GM19023 (cell line): Measurements from ENCODE around the gene CPNE5.
"Not testable (repeated sequence)": the region's sequence is repeated elsewhere in the genome, so short reads cannot be mapped to it uniquely, and the experiment has no call there.

ENCODE experiments used
- ATAC-seq: cut with Tn5 transposase; IDR thresholded peaks from one replicate; pipeline ENCODE4 v1.9.1; 2021; ENCODE audit warnings: mild to moderate bottlenecking, moderate library complexity; ENCODE audit not compliant: unreplicated experiment

The CPNE5 gene

DNA sequence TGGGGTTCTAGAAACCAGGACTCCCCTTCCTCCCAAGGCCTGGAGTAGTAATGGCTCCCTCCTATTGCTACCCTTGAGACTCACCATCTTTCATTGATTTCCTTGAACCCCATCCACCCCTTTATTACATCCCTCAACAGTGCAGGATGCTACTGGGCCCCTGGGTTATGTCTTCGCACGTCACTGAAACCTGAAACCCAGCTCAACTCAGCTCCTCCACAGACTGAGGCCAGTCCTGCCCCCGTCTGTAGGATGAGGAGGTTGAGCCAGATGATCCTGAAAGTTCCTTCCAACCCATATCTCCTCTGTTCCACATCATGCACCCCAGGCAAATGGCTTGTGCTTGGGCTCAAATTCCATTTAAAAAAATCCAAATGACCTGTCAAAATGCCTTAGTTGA is 21.4 kb downstream of the CPNE5 start:
- no peak for ATAC-seq

DNA sequence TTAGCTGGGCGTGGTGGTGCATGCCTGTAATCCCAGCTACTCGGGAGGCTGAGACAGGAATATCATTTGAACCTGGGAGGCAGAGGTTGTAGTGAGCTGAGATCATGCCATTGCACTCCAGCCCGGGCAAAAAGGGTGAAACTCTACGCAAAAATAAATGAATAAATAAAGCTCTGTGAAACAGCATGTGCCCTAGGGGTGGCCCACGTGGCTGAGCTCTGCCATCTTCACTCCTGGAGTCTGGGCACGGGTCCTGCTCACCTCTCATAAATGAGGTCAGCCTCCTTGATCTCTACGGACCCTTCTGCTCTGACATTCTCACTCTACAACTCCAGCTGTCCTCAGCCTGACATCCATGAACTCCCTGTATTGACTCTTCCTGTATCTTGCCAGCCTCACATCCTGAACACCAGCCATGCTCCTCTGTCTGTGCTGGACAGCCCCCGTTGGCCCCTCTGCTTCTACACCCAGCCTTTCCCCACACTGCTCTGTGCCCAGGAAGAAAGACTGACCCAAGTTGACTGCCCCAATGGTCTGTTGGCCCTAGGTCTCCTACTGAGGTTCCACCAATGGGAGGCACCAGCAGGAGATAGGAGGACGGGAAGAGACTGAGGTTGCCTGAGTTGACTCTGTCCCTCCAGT is 21.9 kb downstream of the CPNE5 start:
- ATAC-seq, result no peak

GRCh38 chr6:36815962-36816735 is 23.1 kb downstream of the CPNE5 start:
- no peak for ATAC-seq

DNA sequence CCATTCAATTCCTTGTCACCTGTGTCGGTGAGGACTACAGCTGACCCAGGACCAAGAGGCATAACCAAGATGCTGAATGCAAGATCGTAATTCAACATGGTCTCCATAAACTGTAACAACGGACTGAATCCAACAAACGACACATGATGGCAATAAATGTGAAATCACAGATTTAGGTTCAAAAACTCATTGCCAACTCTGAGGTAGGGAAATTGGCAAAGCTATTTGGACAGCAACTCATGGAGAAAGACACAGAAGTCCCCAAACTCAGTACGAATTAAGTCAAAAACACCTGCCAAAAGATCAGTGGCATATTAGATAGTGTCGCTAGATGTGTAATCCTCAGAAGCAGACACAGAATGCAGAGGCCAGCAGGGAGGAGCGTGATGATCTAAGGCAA is 25.0 kb downstream of the CPNE5 start:
- ATAC-seq, result no peak

DNA sequence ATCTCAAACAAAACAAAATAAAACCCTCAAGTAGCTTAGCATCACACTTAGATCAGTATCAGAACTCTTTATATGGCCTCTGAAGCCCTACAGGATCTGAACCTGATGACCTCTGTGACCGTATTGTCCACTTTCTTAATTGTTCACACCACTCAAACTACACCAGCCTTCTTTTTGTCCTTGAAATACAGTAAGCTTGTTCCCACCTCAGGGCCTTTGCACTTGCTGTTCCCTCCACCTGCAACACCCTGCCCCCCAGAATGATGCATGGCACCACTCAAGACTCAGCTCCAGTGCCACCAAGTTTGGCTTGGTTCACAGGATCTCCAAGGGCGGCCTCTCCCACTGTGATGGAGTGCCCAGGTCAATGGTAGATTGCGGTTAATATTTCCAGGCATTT is 25.7 kb downstream of the CPNE5 start:
- no peak for ATAC-seq

DNA sequence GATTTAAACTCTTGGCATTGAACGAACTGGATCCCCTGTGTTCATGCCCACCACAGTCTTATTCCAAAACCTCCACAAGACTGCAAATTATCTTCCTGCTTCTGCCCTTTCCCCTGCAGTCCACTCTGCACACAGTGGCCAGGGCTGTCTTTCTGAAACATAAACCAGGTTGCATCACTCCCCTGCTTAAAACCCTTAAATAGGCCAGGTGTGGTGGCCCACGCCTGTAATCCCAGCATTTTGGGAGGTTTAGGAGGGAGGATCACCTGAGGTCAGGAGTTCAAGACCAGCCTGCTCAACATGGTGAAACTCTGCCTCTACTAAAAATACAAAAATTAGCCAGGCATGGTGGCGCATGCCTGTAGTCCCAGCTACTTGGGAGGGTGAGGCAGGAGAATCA is 26.2 kb downstream of the CPNE5 start:
- ATAC-seq, result not testable (repeated sequence)

GRCh38 chr6:36809941-36810803 is 29.1 kb downstream of the CPNE5 start:
- no peak for ATAC-seq

GRCh38 chr6:36809156-36809555 is 30.1 kb downstream of the CPNE5 start:
- ATAC-seq, result no peak

DNA sequence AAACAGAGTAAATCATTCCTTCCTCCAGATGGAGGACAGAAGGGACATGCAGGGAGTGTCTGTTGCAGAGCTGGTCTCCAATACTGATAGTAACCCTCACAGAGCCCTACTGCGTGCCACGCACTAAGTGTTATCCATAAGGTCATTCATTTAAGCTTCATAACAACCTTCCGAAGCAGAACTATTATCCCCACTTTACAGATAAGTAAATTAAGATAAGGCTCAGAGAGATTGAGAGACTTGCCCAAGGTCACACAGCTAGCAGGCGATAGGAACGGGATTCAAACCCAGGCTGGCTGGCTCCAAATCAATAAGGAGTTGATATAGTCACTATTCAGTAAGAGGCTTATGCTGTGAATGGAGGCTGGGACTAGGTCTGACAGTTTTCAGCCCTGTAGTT is 30.6 kb downstream of the CPNE5 start:
- no peak for ATAC-seq

- no peak for ATAC-seq
Measured at GRCh38 chr6:36807750-36808149, 31.5 kb downstream of the CPNE5 start.

DNA sequence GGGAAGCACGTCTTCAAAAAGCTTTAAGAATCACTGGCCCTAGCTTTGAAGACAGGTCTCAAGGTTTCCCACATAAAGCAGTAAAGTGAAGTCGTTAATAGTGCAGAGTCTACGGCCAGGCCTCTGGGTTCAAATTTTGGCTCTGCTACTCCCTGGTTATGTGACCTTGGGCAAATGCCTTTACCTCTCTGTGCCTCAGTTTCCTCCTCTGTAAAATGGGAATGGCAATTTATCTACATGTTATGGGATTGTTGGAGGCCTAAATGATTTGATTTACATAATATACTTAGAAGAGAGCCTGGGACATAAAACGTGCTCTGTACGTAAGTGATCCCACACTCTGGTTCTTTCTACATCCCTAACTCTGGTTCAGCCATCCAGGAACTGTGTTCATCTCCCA is 32.1 kb downstream of the CPNE5 start:
- no peak for ATAC-seq

DNA sequence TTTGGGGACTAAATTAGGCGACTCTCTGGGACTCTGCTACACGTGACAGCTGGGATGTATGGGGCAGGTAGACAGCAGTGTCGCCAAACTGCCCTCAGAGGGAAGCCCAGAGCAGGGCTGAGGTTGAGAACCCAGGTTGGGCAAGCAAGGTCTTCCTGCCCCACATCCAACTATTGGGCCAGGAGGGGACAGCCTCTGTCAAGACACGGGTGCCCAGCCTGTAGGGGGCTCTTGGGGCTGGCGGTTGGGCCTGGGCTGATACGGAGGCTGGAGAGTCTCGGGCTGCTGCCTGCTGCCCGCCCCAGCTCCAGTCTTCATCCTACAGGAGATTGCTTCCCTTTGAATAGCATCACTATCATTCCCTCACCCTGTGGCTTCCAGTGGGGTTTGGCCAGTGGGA is 33.3 kb downstream of the CPNE5 start:
- ATAC-seq, result no peak

DNA sequence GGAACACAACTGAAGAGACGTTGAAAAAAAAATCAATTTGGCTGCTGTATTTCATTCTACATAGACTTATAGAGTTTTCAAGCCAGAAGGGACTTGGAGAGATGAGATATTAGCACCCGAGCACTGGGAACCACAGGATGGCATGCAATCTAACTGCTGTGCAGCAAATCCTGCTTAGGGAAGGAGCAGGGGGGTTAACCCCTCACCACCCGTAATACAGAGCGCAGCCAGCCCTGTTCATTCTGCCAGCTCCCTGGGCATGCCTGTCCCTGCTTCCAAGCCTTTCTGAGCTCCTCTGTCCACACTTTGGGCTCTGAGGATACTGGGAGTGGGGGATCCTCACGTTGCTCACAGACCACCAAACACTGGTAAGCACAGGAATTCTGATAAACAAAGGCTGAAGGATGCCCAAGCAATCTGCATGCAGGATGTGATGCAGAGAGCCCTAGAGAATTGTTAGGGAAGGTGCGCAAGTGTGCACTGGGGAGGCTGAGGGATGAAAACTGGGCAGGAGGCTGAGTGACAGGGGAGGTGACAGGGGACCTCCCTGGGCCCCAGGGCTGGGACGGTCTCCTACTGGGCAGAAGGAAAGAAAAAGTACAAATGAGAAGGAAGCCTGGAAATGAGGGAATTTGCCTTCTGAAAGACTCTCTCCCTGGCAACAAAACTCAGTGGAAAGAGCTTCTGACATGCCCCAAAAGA is 34.0 kb downstream of the CPNE5 start:
- ATAC-seq, result no peak

DNA sequence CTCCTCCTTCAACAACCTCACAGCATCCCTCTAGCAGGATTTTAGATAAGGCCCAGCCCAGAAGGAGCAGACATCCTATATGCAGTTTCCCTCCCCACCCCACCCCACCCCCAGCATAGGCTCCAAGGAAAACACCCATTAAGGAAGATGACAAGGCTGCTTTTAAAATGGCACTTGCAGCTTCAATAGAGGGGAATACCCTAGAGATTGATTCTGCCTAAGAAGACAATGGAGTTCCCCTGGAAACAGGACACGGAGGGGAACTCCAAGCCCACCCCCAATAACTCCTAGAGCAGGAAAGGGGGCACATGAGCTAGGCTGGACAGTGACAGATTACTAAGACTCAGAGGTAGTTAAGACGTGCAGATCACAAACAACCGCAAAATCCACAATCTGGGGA is 34.7 kb downstream of the CPNE5 start:
- no peak for ATAC-seq

DNA sequence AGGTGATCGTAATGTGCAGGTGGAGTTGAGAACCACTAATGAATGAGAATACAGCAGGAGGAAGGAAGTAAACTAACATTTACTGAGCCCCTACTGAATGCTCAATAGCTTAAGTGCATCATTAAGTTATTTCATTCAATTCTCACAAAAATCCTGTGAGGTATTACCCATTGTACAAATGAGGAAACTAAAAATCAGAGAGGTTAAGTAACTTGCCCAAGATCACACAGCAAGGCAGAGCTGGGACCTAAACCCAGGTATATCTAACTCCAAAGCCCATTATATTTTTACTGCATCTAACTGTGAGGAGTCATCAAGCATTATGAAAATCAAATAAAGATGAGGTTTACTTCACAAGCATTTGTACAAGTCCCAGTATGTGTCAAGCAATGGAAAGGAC is 35.3 kb downstream of the CPNE5 start:
- no peak for ATAC-seq

DNA sequence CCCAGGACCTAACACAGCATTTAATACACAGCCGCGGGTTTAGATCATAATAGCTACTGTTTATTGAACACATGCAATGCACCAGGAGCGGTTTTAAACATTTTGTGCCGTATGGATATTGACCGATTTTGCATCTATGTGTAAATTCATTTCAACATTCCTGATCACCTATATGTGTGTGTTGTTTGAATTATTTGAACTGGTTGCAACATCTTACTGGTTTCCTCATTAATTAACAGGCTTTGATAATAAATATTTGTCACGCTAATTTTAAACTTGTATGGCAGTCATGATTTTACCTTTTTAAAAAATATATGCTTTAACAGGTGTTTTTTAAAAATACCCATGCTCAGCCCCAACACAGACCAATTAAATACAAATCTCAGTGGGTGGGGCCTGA is 35.8 kb downstream of the CPNE5 start:
- ATAC-seq, result no peak

DNA sequence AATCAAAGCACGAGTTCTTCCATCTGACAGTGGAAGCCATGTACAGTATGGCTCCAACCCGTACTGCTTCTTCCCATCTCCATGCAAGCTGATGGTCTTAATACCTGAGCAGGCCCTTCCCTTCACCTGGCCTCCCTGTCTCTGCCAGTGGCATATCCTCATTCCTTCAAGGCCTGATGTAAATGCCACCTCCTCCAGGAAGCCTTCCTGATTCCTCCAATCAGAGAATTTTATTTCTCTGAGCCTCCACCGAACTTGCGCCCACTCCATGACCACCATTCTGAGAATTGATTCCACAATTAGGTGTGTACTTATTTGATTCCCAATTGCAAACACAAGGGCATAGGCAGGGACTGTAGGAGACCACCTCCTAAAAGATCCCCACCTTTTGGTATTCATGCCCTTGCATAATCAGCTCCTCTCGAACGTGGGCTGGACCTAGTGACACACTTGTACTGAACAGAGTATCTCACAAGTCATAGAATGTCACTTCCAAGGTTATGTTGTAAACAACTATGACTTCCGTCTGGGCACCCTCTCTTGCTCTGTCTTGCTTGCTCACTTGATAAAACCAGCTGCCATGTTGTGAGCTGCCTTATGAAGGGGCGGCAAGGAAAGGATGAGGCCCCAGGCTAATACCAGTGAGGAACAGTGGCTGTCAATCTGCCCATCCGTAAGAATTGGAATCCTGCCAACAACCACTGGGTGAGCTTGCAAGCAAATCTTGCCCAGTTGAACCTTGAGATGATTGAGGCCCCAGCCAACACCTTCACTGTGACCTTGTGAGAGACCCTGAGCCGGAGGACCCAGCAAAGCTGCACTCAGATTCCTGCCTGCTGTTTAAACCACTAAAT is 38.8 kb downstream of the CPNE5 start:
- no peak for ATAC-seq

DNA sequence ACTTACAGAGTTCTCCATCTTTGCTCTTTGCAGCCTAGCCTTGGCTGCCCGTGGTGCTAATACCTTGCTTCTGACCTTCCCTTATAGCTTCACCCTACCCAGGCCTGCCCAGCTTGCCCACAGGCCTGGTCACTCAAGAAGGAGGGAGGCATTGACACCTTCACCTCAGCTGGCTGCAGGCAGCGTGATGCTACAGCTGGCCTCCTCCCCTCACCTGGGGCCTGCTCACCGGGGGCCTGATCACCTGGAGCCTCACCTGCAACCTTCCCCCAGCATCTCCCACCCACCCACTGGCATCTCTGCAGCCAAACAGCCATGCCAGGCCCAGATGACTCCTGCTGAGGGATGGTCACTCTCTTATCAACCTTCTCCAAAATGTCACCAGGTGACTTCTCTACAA is 40.4 kb downstream of the CPNE5 start:
- ATAC-seq, result no peak

- no peak for ATAC-seq
Measured at GRCh38 chr6:36797653-36798052, 41.6 kb downstream of the CPNE5 start.

DNA sequence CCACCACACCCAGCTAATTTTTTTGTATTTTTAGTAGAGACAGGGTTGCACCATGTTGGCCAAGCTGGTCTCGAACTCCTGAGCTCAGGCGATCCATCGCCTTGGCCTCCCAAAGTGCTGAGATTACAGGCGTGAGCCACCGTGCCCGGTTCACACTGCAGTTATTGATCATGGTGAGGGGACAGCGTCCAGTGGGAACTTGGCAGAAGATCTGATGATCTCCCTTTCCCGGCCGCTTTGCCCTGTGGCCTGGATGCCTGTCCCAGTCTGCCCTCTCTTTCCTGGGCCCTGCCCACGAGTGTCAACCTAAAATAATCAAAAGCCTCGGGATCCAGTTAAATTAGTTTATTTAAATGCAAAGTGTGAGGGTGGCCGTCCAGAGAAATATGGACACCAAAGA is 42.2 kb downstream of the CPNE5 start:
- no peak for ATAC-seq
